ENCODE measurements around the gene ARPC2.

DNA sequence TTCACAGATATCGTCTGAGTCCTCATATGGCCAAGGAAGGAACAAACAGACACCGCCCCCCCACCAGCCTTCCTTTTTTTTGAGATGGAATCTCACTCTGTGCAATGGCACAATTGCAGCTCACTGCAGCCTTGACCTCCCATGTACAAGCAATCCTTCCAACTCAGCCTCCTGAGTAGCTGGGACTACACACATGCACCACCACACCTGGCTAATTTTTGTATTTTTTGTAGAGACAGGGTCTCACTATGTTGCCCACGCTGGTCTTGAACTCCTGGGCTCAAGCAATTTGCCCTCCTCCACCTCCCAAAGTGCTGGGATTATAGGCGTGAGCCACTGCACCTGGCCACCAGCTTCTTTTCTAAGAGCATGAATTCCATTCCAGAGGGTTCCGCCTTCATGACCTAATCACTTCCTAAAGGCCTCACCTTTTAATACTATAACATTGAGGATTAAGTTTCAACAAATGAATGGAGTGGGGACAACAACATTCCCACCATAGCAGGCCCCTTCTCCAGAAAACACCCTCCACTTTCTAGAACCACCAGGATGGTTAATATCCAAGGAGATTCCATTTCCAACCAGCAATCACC, 77.5 kb downstream of the ARPC2 start:
- TF ChIP-seq EZH2 (IDR thresholded peaks at IDR 0.05; ENCODE audit: borderline replicate concordance, insufficient read depth, low read length, poor library complexity, severe bottlenecking) = no peak
- TF ChIP-seq, protein P1, sequence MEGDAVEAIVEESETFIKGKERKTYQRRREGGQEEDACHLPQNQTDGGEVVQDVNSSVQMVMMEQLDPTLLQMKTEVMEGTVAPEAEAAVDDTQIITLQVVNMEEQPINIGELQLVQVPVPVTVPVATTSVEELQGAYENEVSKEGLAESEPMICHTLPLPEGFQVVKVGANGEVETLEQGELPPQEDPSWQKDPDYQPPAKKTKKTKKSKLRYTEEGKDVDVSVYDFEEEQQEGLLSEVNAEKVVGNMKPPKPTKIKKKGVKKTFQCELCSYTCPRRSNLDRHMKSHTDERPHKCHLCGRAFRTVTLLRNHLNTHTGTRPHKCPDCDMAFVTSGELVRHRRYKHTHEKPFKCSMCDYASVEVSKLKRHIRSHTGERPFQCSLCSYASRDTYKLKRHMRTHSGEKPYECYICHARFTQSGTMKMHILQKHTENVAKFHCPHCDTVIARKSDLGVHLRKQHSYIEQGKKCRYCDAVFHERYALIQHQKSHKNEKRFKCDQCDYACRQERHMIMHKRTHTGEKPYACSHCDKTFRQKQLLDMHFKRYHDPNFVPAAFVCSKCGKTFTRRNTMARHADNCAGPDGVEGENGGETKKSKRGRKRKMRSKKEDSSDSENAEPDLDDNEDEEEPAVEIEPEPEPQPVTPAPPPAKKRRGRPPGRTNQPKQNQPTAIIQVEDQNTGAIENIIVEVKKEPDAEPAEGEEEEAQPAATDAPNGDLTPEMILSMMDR (IDR thresholded peaks at IDR 0.05; ENCODE audit: poor library complexity, severe bottlenecking) = no peak
